Stimulated activated CD4-positive, alpha-beta T cell treated with anti-CD3 and anti-CD28 coated beads, Interleukin-1b, Interleukin-23, amount 100 ng/mL, for 24 hours (primary cell): ENCODE results near the gene CPNE5.

Experiments
- DNase-seq, 4 experiments: peaks; one replicate each; pipeline ENCODE4 v3.0.0-alpha.2; 2020; ENCODE audit warnings: low read depth in 4 of 4, low spot score in 1 of 4

The CPNE5 gene

GRCh38 chr6:36836111-36837021, 2.9 kb downstream of the CPNE5 start:
- no peak for DNase-seq

GRCh38 chr6:36834576-36835341, 4.5 kb downstream of the CPNE5 start:
- no peak for DNase-seq

GRCh38 chr6:36833182-36833789, 6.0 kb downstream of the CPNE5 start:
- no peak for DNase-seq

GRCh38 chr6:36832313-36832712, 6.9 kb downstream of the CPNE5 start:
- DNase-seq = no peak

GRCh38 chr6:36830577-36830976, 8.7 kb downstream of the CPNE5 start:
- no peak for DNase-seq

- DNase-seq = no peak
Observed at GRCh38 chr6:36829919-36830544, 9.2 kb downstream of the CPNE5 start.

GRCh38 chr6:36827261-36828079, 11.8 kb downstream of the CPNE5 start:
- no peak for DNase-seq

GRCh38 chr6:36826520-36827227, 12.6 kb downstream of the CPNE5 start:
- DNase-seq = no peak

GRCh38 chr6:36825994-36826393, 13.2 kb downstream of the CPNE5 start:
- DNase-seq = no peak

- no peak for DNase-seq
Observed at GRCh38 chr6:36825452-36825851, 13.8 kb downstream of the CPNE5 start.

- no peak for DNase-seq
Observed at GRCh38 chr6:36824253-36824652, 15.0 kb downstream of the CPNE5 start.

GRCh38 chr6:36823421-36824096, 15.7 kb downstream of the CPNE5 start:
- DNase-seq = no peak

GRCh38 chr6:36822506-36823269, 16.6 kb downstream of the CPNE5 start:
- DNase-seq = no peak

GRCh38 chr6:36821581-36822335, 17.5 kb downstream of the CPNE5 start:
- DNase-seq = no peak

GRCh38 chr6:36820700-36821580, 18.3 kb downstream of the CPNE5 start:
- DNase-seq = no peak

- no peak for DNase-seq
Observed at GRCh38 chr6:36818756-36819155, 20.5 kb downstream of the CPNE5 start.

- no peak for DNase-seq
Observed at GRCh38 chr6:36817847-36818246, 21.4 kb downstream of the CPNE5 start.
